K562 (cell line): Measurements from ENCODE around the gene PDLIM7. TPM values are rescaled to one million over a fixed set of nuclear protein-coding genes. Genes with fewer than 3 reads are reported as not detected.

Experiments
- REST ChIP-seq, 2 experiments: fragments of 450-650 bp; formaldehyde crosslinking in 1 of 2; IDR thresholded peaks; 2 replicates each; pipeline versions ENCODE4 v1.4.0 to v1.6.1; 2014 to 2020; ENCODE audit warnings: mild to moderate bottlenecking in 2 of 2, borderline replicate concordance in 1 of 2, low read depth in 1 of 2
- ZBTB17 ChIP-seq: fragments of 450-650 bp; formaldehyde crosslinking; IDR thresholded peaks from 2 replicates; pipeline ENCODE4 v1.4.0; 2020; ENCODE audit warnings: mild to moderate bottlenecking
- polyA plus RNA-seq, 8 experiments: library from polyadenylated mRNA; depleted of rRNA in 4 of 8; stranded (reverse) in 5 of 8; unstranded in 3 of 8; fragments of >200 nt; fragmentation: Nextera tagmentation in 2 of 8; fragmentation: Illumina TruSeq in 1 of 8; extraction: Ambion mirVana in 2 of 8; extraction: Trizol in 1 of 8; gene quantifications; 2 replicates each; pipeline versions ENCODE4 v1.2.1 to v1.2.3, GENCODE V29; 2011 to 2014; ENCODE audit warnings: inconsistent platforms in 1 of 8, missing spikeins in 1 of 8
- total RNA-seq, 7 experiments: library from RNA; depleted of rRNA in 6 of 7; stranded (reverse); fragments of >200 nt in 6 of 7; fragmentation: Illumina TruSeq in 2 of 7; extraction: Trizol in 2 of 7; gene quantifications; 2 replicates each; pipeline versions ENCODE4 v1.2.1 to v1.2.3, GENCODE V29; 2011 to 2021; ENCODE audit warnings: low replicate concordance in 1 of 7

Gene PDLIM7
- total and polyA plus RNA-seq, 9 of the 15 experiments (the other 6 are each of a cell fraction or from before 2014, with no cell fraction given): 2.1 to 124 (median 32.6) TPM

DNA sequence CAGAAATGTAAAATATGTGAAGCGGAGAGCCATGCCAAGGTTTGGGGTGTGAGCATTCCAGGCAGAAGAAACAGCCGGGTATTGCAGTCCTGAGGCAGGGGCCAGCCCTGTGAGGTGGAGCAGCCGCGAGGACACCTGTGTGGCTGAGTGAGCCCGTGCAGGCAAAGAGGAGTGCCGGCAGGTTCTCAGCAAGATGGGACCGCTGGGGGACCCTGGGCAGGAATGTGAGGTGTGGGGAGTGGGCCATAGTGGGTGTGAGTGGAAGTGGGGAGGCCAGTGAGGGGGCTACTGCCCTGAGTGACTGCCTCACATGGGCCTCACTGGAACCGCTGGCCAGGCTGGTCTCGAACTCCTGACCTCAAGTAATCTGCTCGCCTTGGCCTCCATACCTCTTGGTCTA is 58.9 kb downstream of the PDLIM7 start (continued):
- TF ChIP-seq REST (IDR thresholded peaks at IDR 0.05; ENCODE audit: borderline replicate concordance): no peak
- no peak for TF ChIP-seq REST (CRISPR knock-in tag; IDR thresholded peaks at IDR 0.05; ENCODE audit: low read depth)
- no peak for TF ChIP-seq ZBTB17 (CRISPR knock-in tag)
